HEK293 (cell line): ENCODE measurements around the gene SFT2D1.

ENCODE experiments used
- ATF2 ChIP-seq: fragments of 450-650 bp; formaldehyde crosslinking; IDR thresholded peaks from 2 replicates; pipeline ENCODE4 v1.5.1; 2016; ENCODE audit warnings: missing biosample characterization, missing genetic modification characterization, low read depth
- GLI4 ChIP-seq: fragments of 450-650 bp; formaldehyde crosslinking; IDR thresholded peaks from 2 replicates; pipeline ENCODE4 v1.5.1; 2016; ENCODE audit warnings: missing biosample characterization, missing genetic modification characterization
- OSR2 ChIP-seq: fragments of 450-650 bp; formaldehyde crosslinking; IDR thresholded peaks from 2 replicates; pipeline ENCODE4 v1.5.1; 2016; ENCODE audit warnings: missing biosample characterization, missing genetic modification characterization
- PRDM10 ChIP-seq: fragments of 450-650 bp; formaldehyde crosslinking; IDR thresholded peaks from 2 replicates; pipeline ENCODE4 v1.5.1; 2016; ENCODE audit warnings: missing biosample characterization, missing genetic modification characterization
- SETDB1 ChIP-seq: IDR thresholded peaks from one replicate; pipeline ENCODE4 v1.6.1; 2017; ENCODE audit warnings: mild to moderate bottlenecking, low read length, moderate library complexity, mixed read lengths; ENCODE audit not compliant: insufficient read length
- SP2 ChIP-seq: fragments of 450-650 bp; formaldehyde crosslinking; IDR thresholded peaks from 2 replicates; pipeline ENCODE4 v1.5.1; 2016; ENCODE audit warnings: missing biosample characterization, missing genetic modification characterization
- TCF7L2 ChIP-seq: IDR thresholded peaks from 2 replicates; pipeline ENCODE4 v1.6.1; 2011; ENCODE audit warnings: low read depth, mild to moderate bottlenecking, inconsistent platforms, low read length, moderate library complexity, borderline replicate concordance
- WT1 ChIP-seq: fragments of 450-650 bp; formaldehyde crosslinking; IDR thresholded peaks from 2 replicates; pipeline ENCODE4 v1.5.1; 2016; ENCODE audit warnings: missing biosample characterization, missing genetic modification characterization
- ZBTB20 ChIP-seq: fragments of 450-650 bp; formaldehyde crosslinking; IDR thresholded peaks from 2 replicates; pipeline ENCODE4 v1.5.1; 2016; ENCODE audit warnings: missing biosample characterization, missing genetic modification characterization
- ZFP69B ChIP-seq: fragments of 450-650 bp; formaldehyde crosslinking; IDR thresholded peaks from 2 replicates; pipeline ENCODE4 v1.5.1; 2016; ENCODE audit warnings: missing biosample characterization, missing genetic modification characterization
- ZNF10 ChIP-seq: fragments of 450-650 bp; formaldehyde crosslinking; IDR thresholded peaks from 2 replicates; pipeline ENCODE4 v1.5.1; 2017; ENCODE audit warnings: missing biosample characterization, missing genetic modification characterization
- ZNF155 ChIP-seq: fragments of 450-650 bp; formaldehyde crosslinking; IDR thresholded peaks from 2 replicates; pipeline ENCODE4 v1.5.1; 2016; ENCODE audit warnings: missing biosample characterization, missing genetic modification characterization
- ZNF184 ChIP-seq: fragments of 450-650 bp; IDR thresholded peaks from 2 replicates; pipeline ENCODE4 v1.5.1; 2018; ENCODE audit warnings: missing biosample characterization, mild to moderate bottlenecking, missing genetic modification characterization
- ZNF350 ChIP-seq: fragments of 450-650 bp; formaldehyde crosslinking; IDR thresholded peaks from 2 replicates; pipeline ENCODE4 v1.5.0; 2017; ENCODE audit warnings: missing biosample characterization, mild to moderate bottlenecking, missing genetic modification characterization
- ZNF366 ChIP-seq: fragments of 450-650 bp; formaldehyde crosslinking; conservative IDR thresholded peaks from 2 replicates; pipeline ENCODE4 v1.5.1; 2016; ENCODE audit warnings: missing biosample characterization, missing genetic modification characterization
- ZNF391 ChIP-seq: fragments of 450-650 bp; formaldehyde crosslinking; IDR thresholded peaks from 2 replicates; pipeline ENCODE4 v1.5.1; 2016; ENCODE audit warnings: low read depth, missing biosample characterization, missing genetic modification characterization, borderline replicate concordance
- ZNF416 ChIP-seq: fragments of 450-650 bp; formaldehyde crosslinking; IDR thresholded peaks from 2 replicates; pipeline ENCODE4 v1.5.1; 2016; ENCODE audit warnings: missing biosample characterization, missing genetic modification characterization
- ZNF423 ChIP-seq: fragments of 450-650 bp; formaldehyde crosslinking; IDR thresholded peaks from 2 replicates; pipeline ENCODE4 v1.5.1; 2016; ENCODE audit warnings: missing biosample characterization, missing genetic modification characterization
- ZNF514 ChIP-seq: fragments of 450-650 bp; formaldehyde crosslinking; IDR thresholded peaks from 2 replicates; pipeline ENCODE4 v1.5.1; 2016; ENCODE audit warnings: missing biosample characterization, missing genetic modification characterization
- ZNF544 ChIP-seq: fragments of 450-650 bp; formaldehyde crosslinking; IDR thresholded peaks from 2 replicates; pipeline ENCODE4 v1.5.0; 2017; ENCODE audit warnings: missing biosample characterization, missing genetic modification characterization
- ZNF621 ChIP-seq: fragments of 450-650 bp; formaldehyde crosslinking; IDR thresholded peaks from 2 replicates; pipeline ENCODE4 v1.5.1; 2017; ENCODE audit warnings: missing biosample characterization, missing genetic modification characterization
- ZNF747 ChIP-seq: fragments of 450-650 bp; formaldehyde crosslinking; IDR thresholded peaks from 2 replicates; pipeline ENCODE4 v1.5.1; 2016; ENCODE audit warnings: missing biosample characterization, missing genetic modification characterization
- ZNF791 ChIP-seq: fragments of 450-650 bp; formaldehyde crosslinking; IDR thresholded peaks from 2 replicates; pipeline ENCODE4 v1.5.1; 2016; ENCODE audit warnings: missing biosample characterization, missing genetic modification characterization
- ZXDB ChIP-seq: fragments of 450-650 bp; formaldehyde crosslinking; IDR thresholded peaks from 2 replicates; pipeline ENCODE4 v1.5.1; 2016; ENCODE audit warnings: missing biosample characterization, missing genetic modification characterization
- TF ChIP-seq, protein P1 (sequence below): fragments of 450-650 bp; formaldehyde crosslinking; IDR thresholded peaks from 2 replicates; pipeline ENCODE4 v1.5.1; 2016; ENCODE audit warnings: missing biosample characterization, missing genetic modification characterization
- TF ChIP-seq, protein P2 (sequence below): fragments of 450-650 bp; formaldehyde crosslinking; IDR thresholded peaks from 2 replicates; pipeline ENCODE4 v1.5.1; 2017; ENCODE audit warnings: missing biosample characterization, missing genetic modification characterization
- TF ChIP-seq, protein P3 (sequence below): fragments of 450-650 bp; formaldehyde crosslinking; optimal IDR thresholded peaks from 2 replicates; pipeline ENCODE3; 2016; ENCODE audit warnings: missing biosample characterization, mild to moderate bottlenecking, missing genetic modification characterization
- TF ChIP-seq, protein P4 (sequence below): fragments of 450-650 bp; formaldehyde crosslinking; IDR thresholded peaks from 2 replicates; pipeline ENCODE4 v1.5.1; 2016; ENCODE audit warnings: missing biosample characterization, missing genetic modification characterization

The SFT2D1 gene

GRCh38 chr6:166382933-166383801 lies 40.8 kb upstream of the SFT2D1 start, which contains the start of gene MPC1 (continued):
- TF ChIP-seq, protein P1, sequence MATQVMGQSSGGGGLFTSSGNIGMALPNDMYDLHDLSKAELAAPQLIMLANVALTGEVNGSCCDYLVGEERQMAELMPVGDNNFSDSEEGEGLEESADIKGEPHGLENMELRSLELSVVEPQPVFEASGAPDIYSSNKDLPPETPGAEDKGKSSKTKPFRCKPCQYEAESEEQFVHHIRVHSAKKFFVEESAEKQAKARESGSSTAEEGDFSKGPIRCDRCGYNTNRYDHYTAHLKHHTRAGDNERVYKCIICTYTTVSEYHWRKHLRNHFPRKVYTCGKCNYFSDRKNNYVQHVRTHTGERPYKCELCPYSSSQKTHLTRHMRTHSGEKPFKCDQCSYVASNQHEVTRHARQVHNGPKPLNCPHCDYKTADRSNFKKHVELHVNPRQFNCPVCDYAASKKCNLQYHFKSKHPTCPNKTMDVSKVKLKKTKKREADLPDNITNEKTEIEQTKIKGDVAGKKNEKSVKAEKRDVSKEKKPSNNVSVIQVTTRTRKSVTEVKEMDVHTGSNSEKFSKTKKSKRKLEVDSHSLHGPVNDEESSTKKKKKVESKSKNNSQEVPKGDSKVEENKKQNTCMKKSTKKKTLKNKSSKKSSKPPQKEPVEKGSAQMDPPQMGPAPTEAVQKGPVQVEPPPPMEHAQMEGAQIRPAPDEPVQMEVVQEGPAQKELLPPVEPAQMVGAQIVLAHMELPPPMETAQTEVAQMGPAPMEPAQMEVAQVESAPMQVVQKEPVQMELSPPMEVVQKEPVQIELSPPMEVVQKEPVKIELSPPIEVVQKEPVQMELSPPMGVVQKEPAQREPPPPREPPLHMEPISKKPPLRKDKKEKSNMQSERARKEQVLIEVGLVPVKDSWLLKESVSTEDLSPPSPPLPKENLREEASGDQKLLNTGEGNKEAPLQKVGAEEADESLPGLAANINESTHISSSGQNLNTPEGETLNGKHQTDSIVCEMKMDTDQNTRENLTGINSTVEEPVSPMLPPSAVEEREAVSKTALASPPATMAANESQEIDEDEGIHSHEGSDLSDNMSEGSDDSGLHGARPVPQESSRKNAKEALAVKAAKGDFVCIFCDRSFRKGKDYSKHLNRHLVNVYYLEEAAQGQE (tag by site-specific recombination): no peak
- TF ChIP-seq, protein P2, sequence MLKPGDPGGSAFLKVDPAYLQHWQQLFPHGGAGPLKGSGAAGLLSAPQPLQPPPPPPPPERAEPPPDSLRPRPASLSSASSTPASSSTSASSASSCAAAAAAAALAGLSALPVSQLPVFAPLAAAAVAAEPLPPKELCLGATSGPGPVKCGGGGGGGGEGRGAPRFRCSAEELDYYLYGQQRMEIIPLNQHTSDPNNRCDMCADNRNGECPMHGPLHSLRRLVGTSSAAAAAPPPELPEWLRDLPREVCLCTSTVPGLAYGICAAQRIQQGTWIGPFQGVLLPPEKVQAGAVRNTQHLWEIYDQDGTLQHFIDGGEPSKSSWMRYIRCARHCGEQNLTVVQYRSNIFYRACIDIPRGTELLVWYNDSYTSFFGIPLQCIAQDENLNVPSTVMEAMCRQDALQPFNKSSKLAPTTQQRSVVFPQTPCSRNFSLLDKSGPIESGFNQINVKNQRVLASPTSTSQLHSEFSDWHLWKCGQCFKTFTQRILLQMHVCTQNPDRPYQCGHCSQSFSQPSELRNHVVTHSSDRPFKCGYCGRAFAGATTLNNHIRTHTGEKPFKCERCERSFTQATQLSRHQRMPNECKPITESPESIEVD (tag by site-specific recombination): no peak
- TF ChIP-seq ZNF514 (tag by site-specific recombination) (no peak), PRDM10 (tag by site-specific recombination) (peak; percentile 60), SP2 (peak; percentile 84), ZNF350 (no peak), TCF7L2 (no peak), ZFP69B (tag by site-specific recombination) (no peak), ZNF621 (no peak), GLI4 (tag by site-specific recombination) (no peak), ZNF155 (tag by site-specific recombination) (no peak), ZXDB (tag by site-specific recombination) (peak; percentile 36; the same call in 1 of the 2 replicates), ZNF791 (no peak), ZNF366 (tag by site-specific recombination) (no peak), ZNF423 (tag by site-specific recombination) (peak; percentile 38; the same call in 1 of the 2 replicates), ZNF184 (tag by site-specific recombination) (0 out of 2 replicates have a peak, but pooled peaks have one; percentile 31), ZNF10 (tag by site-specific recombination) (no peak), ZBTB20 (tag by site-specific recombination) (peak; percentile 99), ZNF416 (no peak), ZNF544 (tag by site-specific recombination) (no peak), ATF2 (no peak), OSR2 (tag by site-specific recombination) (no peak), ZNF391 (tag by site-specific recombination) (no peak), ZNF747 (tag by site-specific recombination) (no peak), WT1 (no peak), SETDB1 (no peak)
- TF ChIP-seq, protein P3, sequence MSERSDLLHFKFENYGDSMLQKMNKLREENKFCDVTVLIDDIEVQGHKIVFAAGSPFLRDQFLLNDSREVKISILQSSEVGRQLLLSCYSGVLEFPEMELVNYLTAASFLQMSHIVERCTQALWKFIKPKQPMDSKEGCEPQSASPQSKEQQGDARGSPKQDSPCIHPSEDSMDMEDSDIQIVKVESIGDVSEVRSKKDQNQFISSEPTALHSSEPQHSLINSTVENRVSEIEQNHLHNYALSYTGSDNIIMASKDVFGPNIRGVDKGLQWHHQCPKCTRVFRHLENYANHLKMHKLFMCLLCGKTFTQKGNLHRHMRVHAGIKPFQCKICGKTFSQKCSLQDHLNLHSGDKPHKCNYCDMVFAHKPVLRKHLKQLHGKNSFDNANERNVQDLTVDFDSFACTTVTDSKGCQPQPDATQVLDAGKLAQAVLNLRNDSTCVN (tag by site-specific recombination): peak; percentile 95
- TF ChIP-seq, protein P4, sequence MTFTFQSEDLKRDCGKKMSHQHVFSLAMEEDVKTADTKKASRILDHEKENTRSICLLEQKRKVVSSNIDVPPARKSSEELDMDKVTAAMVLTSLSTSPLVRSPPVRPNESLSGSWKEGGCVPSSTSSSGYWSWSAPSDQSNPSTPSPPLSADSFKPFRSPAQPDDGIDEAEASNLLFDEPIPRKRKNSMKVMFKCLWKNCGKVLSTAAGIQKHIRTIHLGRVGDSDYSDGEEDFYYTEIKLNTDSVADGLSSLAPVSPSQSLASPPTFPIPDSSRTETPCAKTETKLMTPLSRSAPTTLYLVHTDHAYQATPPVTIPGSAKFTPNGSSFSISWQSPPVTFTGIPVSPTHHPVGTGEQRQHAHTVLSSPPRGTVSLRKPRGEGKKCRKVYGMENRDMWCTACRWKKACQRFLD (tag by site-specific recombination): no peak
